Measurements from ENCODE around the gene BEGAIN.
A peak's percentile ranks its signal among the peaks of the same experiment; 100 is the strongest.

BEGAIN gene

DNA sequence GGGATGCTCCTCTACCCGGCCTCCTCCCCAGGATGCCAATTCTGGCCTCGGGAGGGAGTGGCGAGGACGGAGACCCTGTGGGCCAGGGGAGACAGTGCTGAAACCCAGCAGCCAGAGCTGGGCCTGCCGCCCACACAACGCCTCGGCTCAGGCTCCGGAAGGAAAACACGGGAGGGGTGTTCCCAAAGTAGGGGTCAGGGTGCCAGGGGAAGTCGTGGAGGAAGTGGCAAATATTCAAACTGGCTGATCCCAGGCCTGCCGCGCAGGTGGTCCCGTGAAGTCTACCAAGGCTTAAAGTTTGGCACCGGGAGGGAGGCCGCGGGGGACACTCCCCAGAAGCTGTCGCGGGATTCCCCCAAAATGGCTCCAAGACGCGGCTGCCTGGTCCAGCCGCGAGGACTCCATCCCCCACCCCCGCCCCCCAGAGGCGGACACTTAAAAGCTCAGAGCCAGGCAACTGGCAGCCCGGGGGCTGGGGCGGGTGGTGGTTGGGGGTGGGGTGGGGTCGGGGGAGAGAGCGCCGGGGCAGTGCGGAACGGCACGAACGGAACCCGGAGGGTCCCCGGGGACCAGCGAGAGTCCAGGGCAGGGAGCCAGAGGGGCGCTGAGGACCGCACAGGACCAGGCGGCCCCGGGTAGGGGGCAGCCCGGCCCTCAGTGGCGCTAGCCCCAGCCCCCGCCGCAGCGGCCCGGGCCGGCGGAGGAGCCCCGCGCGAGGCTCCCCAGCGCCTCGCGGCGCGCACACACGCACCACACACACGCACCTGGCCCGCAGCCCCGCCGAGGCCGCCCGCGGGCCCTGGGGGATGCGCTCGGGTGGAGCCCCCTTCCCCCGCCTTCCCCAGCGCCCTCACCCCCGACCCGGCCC lies 20.0 kb downstream of the BEGAIN start:
- DNase-seq, result no peak

DNA sequence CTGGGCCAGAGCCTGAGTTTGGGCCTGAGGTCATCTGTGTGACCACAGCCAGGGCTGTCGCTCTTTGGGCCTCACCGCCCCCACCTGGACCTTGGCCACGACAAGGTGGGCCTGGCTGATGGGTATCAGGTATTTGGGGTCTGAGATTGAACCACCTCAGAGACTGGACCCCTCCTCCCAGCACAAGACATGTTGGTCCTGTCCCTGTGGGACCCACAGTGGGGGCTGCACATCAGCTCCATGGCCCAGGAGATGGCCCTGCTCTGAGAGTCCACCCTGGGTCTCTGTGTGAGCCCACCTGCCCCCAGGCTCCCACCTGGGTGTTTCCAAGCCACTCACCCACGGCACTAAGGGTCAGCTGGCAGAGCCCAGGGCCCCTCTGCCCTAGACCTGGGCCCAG lies 20.6 kb downstream of the BEGAIN start:
- no peak for DNase-seq

DNA sequence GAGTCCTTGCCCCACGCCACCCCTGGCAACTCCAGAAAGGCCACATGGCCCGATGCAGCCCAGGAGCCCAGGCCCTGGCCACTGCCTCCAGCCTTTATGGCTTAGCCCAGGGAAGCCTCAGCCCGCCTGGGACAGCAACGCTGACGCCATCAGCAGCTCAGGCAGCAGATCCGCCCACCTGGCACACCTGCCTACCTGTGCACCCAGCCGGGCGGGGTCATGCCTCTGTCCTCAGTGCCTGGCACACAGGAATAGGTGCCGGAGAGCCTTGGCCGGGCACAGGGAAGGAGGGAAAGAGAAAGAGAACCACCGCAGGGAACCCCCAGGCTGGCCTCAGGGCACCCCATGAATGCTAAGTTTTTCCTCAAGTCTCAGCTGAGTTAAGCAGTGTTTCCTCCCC lies 21.1 kb downstream of the BEGAIN start:
- DNase-seq, result no peak

DNA sequence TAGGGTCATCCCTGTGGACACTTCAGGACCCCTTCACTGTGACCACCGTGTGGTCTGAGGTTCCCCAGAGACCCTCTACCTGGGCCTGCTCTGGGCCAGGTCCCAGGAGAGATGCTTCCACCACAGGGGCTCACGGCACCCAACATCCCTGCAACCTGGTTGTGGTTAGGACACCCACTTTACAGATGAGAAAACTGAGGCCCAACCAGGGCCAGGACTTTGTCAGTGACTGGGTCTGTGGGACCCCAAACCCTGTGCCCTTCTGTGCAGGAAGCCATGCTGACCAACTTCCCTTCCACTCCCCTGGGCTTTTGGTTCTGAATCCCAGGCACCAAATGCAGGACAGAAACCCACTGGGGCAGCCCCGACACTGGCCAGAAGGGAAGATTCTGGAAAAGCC lies 21.6 kb downstream of the BEGAIN start:
- DNase-seq, result no peak

DNA sequence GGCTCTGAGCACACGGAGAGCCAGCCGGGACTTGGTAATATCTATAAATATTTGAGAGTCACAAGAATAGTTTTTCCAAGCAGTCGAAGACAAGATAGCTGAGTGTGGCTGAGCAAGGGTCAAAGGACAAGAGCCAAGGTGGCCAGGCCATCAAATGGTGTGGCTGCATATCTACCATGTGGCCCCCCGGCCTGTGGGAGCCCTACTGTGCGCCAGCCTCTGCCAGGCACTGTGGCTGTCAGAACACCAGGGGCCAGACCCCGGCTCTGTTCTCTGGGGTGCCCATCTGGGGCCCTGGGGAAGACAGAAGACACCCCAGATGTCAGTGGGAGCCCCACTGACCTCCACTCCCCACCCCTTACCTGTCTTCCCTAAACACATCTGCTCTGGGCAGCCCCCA lies 22.7 kb downstream of the BEGAIN start:
- no peak for DNase-seq

DNA sequence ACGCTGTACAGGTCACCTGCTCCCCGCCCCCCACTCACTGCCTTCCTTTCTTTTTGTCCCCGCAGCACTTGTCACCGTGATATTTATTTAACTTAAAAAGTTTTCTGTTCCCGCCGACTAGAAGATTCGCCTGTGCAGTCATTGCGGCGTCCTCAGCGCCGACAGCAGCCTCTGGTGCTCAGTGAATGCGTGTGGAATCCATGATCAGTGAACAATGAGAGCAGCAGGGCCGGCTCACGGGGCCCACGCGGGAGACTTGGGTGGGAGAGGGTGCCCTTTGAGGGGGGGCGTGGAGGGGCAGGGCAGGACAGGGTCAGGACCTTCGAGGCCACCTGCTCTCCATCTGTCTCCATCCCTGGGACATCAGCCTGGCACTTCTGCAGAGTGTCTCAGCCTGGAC lies 24.5 kb downstream of the BEGAIN start:
- DNase-seq, result no peak

DNA sequence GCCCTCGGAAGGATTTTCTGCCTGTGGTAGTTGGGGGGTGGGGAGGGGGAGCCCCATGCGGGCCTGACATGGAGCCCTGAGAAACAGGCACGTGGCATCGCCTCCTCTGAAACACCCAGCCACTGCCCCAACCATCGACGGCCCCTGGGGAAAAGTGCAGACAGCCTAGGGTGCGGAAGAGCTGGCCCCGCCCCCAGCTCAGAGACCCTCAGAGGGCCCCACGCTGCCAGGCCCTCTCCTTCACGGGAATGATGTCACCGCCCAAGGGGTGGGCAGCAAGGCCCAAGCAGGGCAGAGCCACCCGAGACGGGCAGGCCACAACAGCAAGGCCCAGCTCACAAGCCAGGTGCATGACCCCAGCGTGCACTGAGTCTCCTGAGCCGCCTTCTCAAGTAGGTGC lies 26.2 kb downstream of the BEGAIN start:
- DNase-seq, result no peak

DNA sequence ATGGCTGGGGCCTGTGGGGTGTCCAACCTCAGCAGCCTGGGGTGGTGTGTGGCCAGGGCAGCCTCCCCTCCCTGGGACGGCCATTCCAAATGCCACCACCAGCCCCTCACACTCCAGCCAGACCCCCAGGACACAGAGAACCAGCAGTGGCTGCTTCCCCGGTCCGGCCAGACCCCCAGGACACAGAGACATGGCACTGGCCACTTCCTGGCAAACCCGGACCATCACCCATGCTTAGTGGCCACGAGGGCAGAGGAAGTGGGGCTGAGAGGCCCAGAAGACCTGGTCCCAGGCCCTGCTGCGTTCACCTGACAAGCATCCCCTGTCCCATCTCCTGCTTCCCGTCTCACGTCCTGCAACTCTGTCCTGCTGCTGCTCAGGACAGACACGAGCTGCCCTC lies 26.7 kb downstream of the BEGAIN start:
- no peak for DNase-seq

DNA sequence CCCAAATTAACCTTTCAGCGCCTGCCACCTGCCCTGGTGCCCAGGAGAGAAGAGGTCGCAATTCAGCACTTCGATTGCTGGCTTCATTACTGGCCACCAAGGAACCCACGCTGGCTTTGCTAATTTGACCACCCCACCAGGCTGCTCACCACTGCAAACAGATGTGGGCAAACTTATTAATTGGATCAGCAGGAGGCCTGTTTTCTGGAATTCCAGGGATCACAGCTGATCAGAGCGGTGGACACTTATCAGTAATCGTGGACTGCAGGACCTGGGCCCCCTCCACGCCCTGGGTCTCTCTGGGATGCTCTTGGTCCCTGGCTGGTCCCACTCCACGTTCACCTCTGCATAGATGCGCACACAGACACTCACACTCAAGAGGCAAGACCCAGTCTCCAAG lies 27.8 kb downstream of the BEGAIN start:
- DNase-seq, result no peak

DNA sequence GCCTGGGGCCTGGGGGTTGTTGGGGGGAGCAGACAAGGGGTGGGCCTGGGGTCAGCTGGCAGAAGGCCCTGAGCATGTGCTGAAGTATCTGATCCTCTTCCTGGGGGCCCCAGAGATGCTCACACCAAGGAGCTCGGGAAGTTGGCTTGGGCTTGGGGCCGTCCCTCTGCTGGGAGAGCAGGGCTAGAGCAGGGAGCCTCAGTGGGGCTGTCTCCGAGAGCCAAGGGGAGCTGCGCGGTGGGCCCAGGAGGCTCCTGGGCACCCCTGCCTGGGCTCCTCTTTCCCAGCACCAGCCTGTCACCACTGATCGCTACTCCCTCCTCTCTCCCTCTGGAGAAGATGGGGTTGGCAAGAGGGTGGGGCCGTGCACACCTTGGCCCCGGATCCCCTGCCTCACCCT lies 28.3 kb downstream of the BEGAIN start:
- DNase-seq, result no peak

DNA sequence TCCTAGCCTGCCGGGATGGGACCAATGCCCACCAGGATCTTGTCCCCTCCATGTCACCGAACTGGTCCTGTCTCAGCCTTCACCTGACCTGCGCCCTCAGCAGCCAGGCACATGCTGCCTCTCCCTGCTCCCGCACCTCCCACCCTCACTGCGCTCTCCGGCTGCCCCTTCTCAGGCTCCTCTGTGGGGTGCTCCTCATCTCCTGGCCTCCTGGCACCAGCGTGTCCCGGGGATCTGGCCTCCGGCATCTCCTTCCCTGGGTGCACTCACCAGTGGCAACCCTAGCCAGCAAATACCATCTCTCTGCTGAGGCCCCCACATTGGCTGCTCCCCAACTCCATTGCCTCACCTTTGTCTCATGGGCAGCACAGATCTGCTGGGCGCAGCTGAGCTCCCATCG lies 29.0 kb downstream of the BEGAIN start:
- DNase-seq, result no peak

DNA sequence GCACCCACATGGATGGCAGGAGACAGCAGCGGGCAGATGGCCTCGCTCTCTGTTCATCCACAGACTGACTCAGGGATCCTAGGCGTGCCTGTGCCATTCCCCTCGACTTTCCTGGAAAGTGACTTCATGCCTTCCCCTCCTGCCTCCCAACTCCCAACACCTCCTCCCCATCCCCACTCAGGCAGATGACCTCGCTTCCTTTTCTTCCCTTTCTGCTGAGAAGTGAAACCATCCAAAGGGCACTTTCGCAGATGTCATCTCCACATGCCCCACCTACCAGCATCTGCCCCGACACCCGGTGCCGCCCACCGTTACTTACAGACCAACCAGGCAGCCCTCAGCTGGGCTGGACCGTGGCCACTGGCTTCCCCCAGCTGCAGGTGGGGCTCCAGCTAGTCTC lies 29.6 kb downstream of the BEGAIN start:
- DNase-seq, result peak; percentile 21

DNA sequence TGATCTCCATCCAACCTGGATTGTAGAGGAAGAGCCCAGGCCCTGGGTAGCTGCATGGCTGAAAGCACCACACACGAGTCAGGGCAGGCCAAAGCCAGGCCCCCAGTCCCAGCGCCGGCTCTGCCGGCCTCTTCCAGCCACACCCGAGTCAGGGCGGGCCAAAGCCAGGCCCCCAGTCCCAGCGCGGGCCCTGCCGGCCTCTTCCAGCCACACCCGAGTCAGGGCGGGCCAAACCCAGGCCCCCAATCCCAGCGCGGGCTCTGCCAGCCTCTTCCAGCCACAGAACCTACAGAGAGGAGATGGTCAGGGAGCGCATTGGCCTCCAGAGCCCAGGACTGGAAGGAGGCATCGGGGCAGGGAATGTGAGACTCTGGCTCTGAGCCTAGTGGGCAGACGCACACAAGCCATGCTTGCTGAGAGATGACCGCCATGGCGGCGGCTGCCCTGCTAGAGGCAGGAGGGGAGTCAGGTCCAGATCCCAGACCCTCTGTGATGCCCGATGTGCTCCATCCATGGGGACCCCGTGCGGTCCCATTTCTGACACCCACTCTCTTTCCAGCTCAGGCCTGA lies 30.2 kb downstream of the BEGAIN start:
- no peak for DNase-seq

DNA sequence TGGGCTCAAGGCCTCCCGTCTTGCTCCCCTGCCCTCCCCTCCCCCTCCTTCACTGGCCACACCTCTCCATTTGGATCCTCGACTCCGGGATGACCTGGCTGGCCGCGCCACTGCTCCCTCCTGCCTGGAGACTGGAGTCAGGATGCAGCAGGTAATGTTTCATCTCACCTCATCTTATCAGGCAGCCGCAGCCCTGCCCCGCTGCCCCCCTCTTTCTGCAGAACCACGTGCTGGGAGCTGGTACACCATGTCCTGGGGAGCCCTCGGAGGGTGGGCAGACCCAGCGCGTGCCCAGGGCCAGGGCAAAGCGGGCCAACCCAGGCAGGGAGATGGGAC lies 31.1 kb downstream of the BEGAIN start:
- no peak for DNase-seq

DNA sequence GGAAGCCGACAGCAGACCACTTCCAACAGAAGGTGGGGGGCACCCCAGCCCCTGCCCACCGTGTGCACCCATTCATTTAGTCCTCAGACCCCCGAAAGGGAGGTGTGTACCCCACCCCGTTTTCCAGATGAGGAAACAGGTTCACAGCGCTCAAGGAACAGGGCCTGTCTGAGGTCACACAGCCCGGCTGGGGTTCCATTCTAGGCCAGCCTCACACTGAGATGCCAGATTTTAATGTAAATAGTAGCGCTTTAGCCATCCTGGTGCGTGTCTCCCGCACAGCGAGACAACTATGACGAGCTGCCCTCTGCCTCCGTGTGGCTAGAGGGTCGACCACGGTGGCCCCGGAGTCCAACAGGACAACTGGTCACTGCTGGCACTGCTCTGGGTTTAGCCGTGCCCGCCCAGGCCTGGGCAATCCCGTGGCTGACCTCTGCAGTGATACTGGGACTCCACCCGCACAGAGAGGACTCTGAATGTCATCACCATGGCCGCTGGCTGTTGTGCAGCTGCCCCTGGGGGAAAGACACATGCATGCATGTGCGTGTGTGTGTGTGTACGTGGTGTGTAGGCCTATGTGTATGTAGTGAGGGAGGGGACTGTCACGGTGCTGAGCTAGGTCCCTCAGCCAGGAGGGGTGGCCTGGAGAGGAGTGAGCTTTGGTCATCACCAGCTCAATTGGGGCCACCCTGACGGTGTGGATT lies 31.6 kb downstream of the BEGAIN start:
- no peak for DNase-seq

DNA sequence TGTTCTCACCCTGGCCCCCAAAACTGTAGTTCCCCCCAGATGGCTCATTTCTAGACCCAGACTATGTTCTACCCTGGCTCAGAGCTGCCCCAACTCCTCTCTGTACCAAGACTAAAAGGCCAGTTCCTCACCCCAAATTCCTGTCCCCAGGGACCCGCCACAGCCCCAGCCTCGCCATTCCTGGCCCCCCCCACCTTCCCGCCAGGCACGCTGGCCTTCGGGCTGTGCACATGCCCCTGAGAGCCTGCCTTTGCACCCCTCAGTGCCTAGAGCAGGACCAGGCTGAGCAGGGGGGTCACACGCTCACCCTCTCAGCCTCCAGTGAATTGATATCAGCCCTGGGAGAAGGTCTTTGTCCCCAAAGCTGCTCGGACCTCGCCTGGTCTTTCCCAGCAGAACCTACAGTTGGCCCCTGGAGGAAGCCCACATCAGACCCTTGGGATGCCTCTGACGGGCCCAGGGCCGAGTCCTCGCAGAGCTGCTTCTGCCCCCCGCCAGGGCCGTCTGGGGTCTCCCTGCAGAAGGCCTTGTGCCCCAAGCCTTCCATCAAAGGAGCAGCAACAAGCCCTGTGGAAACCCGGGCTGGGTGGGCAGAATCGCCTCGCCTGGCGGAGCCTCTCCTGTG lies 32.4 kb downstream of the BEGAIN start:
- no peak for DNase-seq

DNA sequence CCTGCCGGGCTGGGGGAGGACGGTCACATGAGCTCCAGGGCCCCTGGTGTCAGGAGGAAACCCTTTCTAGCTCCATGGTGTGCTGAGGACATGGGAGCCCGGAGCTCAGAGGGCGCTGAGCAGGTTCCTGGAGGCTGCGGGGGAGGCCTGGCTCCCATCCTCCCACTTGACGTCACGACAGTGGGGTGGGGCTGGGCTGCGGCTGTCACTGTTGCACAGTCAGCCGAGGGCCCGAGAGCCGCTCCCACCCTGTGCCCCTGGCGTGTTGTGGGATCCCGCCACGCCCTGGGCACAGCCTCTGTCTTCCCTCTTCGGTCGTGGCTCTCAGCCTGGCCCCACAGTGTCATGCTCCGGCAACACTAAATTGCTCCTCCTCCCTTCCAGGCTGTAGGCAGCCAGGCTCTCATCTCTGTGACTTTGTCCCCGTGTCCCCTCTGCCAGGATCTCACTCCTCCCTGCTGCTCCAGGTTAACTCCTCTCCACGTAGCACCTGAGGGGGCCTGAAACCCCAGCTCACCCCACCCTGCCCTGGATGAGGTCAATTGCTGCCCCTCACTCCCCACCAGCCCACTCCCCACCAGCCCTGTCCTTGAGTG lies 33.0 kb downstream of the BEGAIN start:
- DNase-seq, result no peak

DNA sequence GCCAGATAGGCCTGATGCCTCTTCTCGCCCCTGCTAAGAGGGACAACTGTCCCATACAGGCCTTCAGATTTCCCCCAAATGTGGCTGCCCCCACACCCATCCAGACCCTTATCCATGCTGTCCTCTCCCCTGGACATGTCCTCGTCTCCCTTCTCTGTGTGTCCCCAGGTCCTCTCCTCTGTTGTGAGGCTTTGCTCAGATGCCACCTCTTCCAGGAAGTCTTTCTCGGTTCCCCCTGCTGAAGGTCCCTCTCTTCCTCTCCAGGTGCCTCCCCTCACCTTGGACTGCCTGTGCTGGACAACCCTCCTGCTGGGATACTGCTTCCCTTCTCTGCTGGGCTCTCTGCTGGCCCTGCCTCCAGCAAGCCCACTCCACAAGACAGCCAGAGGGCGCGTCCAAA lies 33.7 kb downstream of the BEGAIN start:
- no peak for DNase-seq

DNA sequence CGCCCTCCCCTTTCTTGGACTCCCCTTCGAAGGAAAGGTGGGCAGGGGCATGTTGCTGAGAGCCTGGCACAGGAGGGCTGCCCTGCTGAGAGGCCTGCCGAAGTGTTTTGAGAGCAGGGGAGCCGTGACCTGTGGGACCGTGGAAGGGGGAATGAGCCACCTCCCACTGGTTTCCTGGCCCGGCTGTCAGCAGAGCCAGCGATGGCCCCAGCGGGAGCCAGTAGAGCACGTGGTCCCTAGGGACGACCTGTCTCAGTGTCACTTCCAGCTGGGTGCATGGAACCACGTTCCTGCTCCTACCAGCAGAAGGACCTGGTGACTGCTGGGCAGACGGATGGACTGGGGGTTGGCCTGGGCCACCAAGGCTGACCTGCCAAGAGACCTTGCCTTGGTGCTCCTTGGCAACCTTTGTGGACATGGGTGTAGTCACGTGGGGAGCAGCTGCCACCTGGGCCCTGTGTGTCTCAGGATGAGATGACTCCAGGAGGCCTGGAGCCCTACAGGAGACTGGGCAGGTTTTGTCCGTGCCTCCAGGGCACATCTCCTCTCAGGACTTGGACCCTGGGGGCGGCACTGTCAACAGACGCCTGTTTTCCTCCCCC lies 34.6 kb downstream of the BEGAIN start:
- DNase-seq, result no peak

DNA sequence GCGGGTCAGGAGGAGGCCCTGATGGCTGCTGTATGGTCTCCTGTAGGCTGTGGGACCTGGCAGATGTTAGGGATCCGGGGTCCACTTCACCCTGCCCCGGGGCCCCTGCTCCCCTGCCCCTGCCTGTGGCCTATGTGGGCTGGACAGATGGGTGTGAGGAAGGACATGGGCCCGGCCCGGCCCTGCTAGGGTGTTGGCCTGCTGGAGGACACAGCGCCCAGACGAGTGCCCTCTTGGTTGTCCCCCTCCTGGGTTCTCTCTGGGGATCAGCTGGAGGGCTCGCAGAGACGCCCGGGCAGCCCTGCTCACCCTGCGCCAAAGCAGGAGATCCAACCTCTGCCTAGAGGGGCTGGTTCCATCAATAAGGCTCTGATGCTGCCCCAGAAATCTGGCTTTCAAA lies 36.2 kb downstream of the BEGAIN start:
- DNase-seq, result no peak

DNA sequence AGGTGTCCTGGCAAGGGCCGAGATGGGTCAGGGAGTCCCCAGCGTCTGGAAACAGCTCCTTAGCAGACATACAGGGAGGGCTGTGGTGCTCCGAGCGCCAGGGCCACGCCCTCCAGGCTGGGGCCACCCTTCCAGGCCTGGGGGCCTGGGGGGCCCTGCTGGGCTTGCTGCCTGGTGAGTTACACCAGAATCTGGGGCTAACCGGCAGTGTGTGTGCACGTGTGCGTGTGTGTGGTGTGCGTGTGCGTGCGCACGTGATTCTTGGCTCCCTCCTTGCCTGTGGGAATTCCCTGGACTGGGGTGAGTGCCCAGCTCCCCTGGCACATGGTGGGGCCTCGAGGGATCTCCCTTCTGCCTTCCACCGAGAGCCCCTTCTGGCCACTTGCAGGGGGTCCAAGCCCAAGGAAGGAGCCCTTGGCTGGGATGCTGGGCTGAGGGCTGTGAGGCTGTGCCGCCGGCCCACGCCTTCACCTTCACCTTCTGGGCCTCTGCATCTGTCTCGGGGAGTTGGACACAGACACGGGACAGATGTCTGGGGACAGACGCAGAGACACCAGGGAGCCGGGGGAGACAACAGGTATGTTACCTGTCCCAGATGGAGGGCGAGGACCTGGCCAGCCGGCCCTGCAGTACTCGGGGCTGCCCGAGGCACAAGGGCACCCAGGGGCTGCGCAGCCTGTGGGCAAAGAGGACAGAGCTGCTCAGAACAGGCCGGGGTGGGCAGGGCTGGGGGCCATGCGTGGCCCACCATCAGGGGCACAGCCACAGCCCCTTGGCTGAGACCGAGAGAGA lies 37.2 kb downstream of the BEGAIN start:
- DNase-seq, result no peak

DNA sequence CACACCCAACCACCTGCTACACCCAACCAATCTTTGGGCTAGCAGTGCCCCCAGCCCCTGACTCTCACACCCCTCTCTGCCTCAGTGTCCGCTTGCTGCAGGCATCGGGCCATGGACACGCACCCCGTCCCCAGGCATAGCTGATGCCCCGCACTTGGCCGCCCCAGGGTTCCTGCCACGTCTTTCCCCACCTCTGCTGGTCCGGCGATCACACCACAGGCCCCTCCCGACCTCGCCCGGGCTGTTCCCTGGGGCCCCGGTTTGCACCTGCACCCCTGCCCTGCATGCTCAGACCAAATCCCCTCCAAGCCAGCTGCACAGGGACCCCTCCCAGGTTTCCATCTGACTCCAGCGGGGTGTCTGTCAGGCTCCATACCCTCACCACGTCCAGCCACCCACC lies 38.3 kb downstream of the BEGAIN start:
- DNase-seq, result no peak

Data from DMS 273 treated with DMSO at 0.1 percent for 48 hours (cell line).